H1 (cell line): ENCODE data around the gene FBN3. TPM values are rescaled to one million over a fixed set of nuclear protein-coding genes. Genes with fewer than 3 reads are reported as not detected.

Source experiments
- ATF3 ChIP-seq: IDR thresholded peaks from 2 replicates; pipeline ENCODE4 v1.6.1; 2011; ENCODE audit warnings: low read depth, mild to moderate bottlenecking, low read length; ENCODE audit not compliant: insufficient read depth
- BCL11A ChIP-seq, 2 experiments: IDR thresholded peaks; one replicate each; pipeline ENCODE4 v1.6.1; 2011; ENCODE audit warnings: low read depth in 2 of 2, low read length in 2 of 2, mild to moderate bottlenecking in 2 of 2
- CHD7 ChIP-seq: fragments of 300-600 bp; sonication (generic); IDR thresholded peaks from 2 replicates; pipeline ENCODE4 v1.7.1; 2012; ENCODE audit warnings: low read length, moderate library complexity, mild to moderate bottlenecking, inconsistent platforms; ENCODE audit not compliant: insufficient replicate concordance
- KDM1A ChIP-seq: fragments of 200-600, 300-600 bp; sonication (generic); IDR thresholded peaks from 2 replicates; pipeline ENCODE4 v1.7.1; 2016; ENCODE audit warnings: mild to moderate bottlenecking, low read length, borderline replicate concordance
- RFX5 ChIP-seq: IDR thresholded peaks from 2 replicates; pipeline ENCODE4 v1.6.1; 2011; ENCODE audit warnings: low read depth, low read length, improper control_type of control experiment, borderline replicate concordance
- SIN3A ChIP-seq, 2 experiments: IDR thresholded peaks in 1 of 2; conservative IDR thresholded peaks in 1 of 2; 2 replicates each; pipeline ENCODE4 v1.6.1; 2011 to 2012; ENCODE audit warnings: low read length in 2 of 2, improper control_type of control experiment in 1 of 2, low read depth in 1 of 2, mild to moderate bottlenecking in 1 of 2
- SIRT6 ChIP-seq: IDR thresholded peaks from one replicate; pipeline ENCODE4 v1.7.1; 2012; ENCODE audit warnings: low read length, inconsistent platforms
- SP1 ChIP-seq: IDR thresholded peaks from 2 replicates; pipeline ENCODE4 v1.6.1; 2011; ENCODE audit warnings: low read depth, low read length
- SP4 ChIP-seq: IDR thresholded peaks from 2 replicates; pipeline ENCODE4 v1.6.1; 2012; ENCODE audit warnings: low read length, inconsistent platforms
- SUZ12 ChIP-seq: fragments of 200-600 bp; sonication (generic); IDR thresholded peaks from 2 replicates; pipeline ENCODE4 v1.6.1; 2012; ENCODE audit warnings: mild to moderate bottlenecking, inconsistent platforms, low read length, moderate library complexity, mixed read lengths
- TAF1 ChIP-seq: IDR thresholded peaks from 2 replicates; pipeline ENCODE4 v1.6.1; 2011; ENCODE audit warnings: mild to moderate bottlenecking, low read depth, low read length
- TBP ChIP-seq: IDR thresholded peaks from 2 replicates; pipeline ENCODE4 v1.6.1; 2011; ENCODE audit warnings: low read depth, low read length, improper control_type of control experiment
- polyA plus RNA-seq, 7 experiments: library from polyadenylated mRNA; depleted of rRNA in 3 of 7; stranded (reverse) in 5 of 7; unstranded in 2 of 7; fragments of >200 nt in 5 of 7; fragments of 200-250 nt in 2 of 7; gene quantifications; 1 replicate in 5 of 7; 2 replicates in 1 of 7; 4 replicates in 1 of 7; pipeline versions ENCODE4 v1.2.1 to v1.2.3, GENCODE V29; 2011 to 2013; ENCODE audit warnings: missing spikeins in 2 of 7, mixed read lengths in 2 of 7
- total RNA-seq: library from RNA; stranded (reverse); fragmentation: NEBNext Ultra II Directional; extraction: Animal tissue kit (Norgen Biotek cat#: 25700); gene quantifications from 2 replicates; pipeline ENCODE4 v1.2.1, GENCODE V29; 2021

Gene FBN3
- total and polyA plus RNA-seq, 2 of the 8 experiments (the other 6 are each of a cell fraction or from before 2014, with no cell fraction given), result 37.1 to 38.7 TPM

GRCh38 chr19:8161135-8161646 is 11.8 kb upstream of the FBN3 start (continued):
- TF ChIP-seq CHD7, result no peak
- peak; percentile 78 for TF ChIP-seq TBP
- peak; percentile 82 for TF ChIP-seq SP1
- TF ChIP-seq SUZ12, result no peak
- TF ChIP-seq SP4, result no peak
- no peak for TF ChIP-seq TAF1
- no peak for TF ChIP-seq SIN3A (conservative IDR thresholded peaks at IDR 0.05 in 1 of 2, IDR thresholded peaks at IDR 0.05 in 1 of 2; ENCODE audit: low read depth in 1 of 2, low read length in 2 of 2)
- TF ChIP-seq RFX5, result no peak
- TF ChIP-seq BCL11A (IDR thresholded peaks at IDR 0.05; ENCODE audit: low read depth in 2 of 2, low read length in 2 of 2), result no peak
- TF ChIP-seq ATF3, result no peak
- TF ChIP-seq KDM1A, result no peak
- TF ChIP-seq SIRT6, result no peak
